ENCODE results near the gene SH2B2. TPM values are rescaled to one million over a fixed set of nuclear protein-coding genes. Genes with fewer than 3 reads are reported as not detected.

The SH2B2 gene
- total and polyA plus RNA-seq, 2 donors (not counting 3 experiments of a cell fraction or from before 2014, with no cell fraction given), result 0.69 to 0.73 TPM

DNA sequence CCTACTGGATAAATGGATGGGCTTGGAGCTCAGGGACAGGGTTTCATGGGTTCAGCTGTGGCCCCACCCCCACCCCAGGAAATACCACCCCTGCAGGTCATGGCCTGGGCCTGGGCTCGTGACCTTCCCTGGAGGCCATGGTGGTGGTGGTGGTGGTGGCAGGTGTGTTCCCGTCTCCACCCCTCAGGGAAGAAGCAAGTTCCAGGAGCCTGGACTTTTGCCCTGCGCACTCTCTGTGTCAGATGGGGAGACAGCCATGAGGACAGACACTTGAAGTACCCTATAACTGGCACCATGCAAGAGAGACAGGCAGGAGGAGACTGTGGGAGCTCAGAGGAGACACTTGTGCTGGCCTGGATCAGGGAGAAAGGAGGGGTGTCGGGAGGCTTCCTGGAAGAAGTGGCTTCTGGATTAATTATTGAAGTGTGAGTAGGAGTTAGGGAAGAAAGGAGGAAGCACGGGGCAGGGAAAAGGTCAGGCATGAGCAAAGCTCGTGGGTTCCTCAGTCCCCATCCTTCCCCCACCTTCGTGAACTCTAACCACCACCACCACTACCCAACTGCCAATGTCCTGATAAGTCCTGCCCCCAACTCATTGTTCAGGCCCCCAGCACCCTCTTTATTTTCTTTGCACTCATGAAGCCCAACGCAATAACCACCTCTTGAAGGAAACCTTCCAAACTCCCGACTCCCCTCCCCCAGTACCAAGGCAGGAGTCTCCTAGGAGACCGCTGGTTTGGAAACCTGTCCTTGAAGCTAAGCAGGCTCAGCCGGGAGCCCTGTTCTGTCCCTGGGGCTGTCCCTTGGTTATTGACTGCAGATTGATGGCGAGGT, 8.9 kb downstream of the SH2B2 start:
- Histone ChIP-seq H4K20me1 (replicated peaks; ENCODE audit: control insufficient read depth, extremely low read depth, insufficient read depth, low read length) (no peaks in the 10 kb centered on the region), H3K4me2 (ENCODE audit: insufficient read depth, low read length) (no peak overlapping the region), H3K9me1 (replicated peaks; ENCODE audit: control insufficient read depth, extremely low read depth, insufficient read depth, low read length) (no peaks in the 10 kb centered on the region), H3K36me3 (ENCODE audit: control insufficient read depth in 2 of 2, extremely low read depth in 1 of 2, insufficient read depth in 2 of 2, low read length in 2 of 2) (no peaks in the 10 kb centered on the region), H3K4me1 (ENCODE audit: control insufficient read depth, extremely low read depth, insufficient read depth, low read length) (no peaks in the 10 kb centered on the region), H3K9me3 (replicated peaks; ENCODE audit: control insufficient read depth, insufficient read depth, low read length) (no peaks in the 10 kb centered on the region), H3K27me3 (ENCODE audit: control insufficient read depth in 2 of 2, insufficient read depth in 2 of 2, low read length in 2 of 2) (peaks cover 4 to 8% of the 10 kb centered on the region in 2 experiments), H3K4me3 (replicated peaks in 1 of 3; ENCODE audit: insufficient read depth in 1 of 3, low read depth in 1 of 3, low read length in 3 of 3) (no peak overlapping the region), H3K9ac (replicated peaks; ENCODE audit: extremely low read depth, insufficient read depth, low read length) (no peak overlapping the region), H3K79me2 (ENCODE audit: control insufficient read depth, insufficient read depth, low read length) (no peaks in the 10 kb centered on the region), H3K27ac (ENCODE audit: insufficient read depth, low read depth, low read length) (no peak overlapping the region), H2AFZ (ENCODE audit: low read depth, low read length) (no peak overlapping the region)
- dilution Hi-C loops (cut with MboI; ENCODE audit: extremely low pct_ligation_motif_present, low sequenced_read_pairs), result no loop called here
- FAIRE-seq (no peak), DNase-seq (ENCODE audit: low read depth, low spot score) (no peak)
- POLR2A ChIA-PET, result no interaction called here
- CTCF ChIA-PET, result interaction anchor here (0.9 to 1.3 kb wide), 2 partner anchors 19 to 22 kb away, joined by 3 read pairs; no protein-coding TSS in a partner anchor
- TF ChIP-seq EZH2 (IDR thresholded peaks at IDR 0.05; ENCODE audit: borderline replicate concordance, low read depth, low read length, severe bottlenecking), result no peak
- TF ChIP-seq, protein P1, sequence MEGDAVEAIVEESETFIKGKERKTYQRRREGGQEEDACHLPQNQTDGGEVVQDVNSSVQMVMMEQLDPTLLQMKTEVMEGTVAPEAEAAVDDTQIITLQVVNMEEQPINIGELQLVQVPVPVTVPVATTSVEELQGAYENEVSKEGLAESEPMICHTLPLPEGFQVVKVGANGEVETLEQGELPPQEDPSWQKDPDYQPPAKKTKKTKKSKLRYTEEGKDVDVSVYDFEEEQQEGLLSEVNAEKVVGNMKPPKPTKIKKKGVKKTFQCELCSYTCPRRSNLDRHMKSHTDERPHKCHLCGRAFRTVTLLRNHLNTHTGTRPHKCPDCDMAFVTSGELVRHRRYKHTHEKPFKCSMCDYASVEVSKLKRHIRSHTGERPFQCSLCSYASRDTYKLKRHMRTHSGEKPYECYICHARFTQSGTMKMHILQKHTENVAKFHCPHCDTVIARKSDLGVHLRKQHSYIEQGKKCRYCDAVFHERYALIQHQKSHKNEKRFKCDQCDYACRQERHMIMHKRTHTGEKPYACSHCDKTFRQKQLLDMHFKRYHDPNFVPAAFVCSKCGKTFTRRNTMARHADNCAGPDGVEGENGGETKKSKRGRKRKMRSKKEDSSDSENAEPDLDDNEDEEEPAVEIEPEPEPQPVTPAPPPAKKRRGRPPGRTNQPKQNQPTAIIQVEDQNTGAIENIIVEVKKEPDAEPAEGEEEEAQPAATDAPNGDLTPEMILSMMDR (IDR thresholded peaks at IDR 0.05; ENCODE audit: extremely low read depth in 1 of 2, insufficient read depth in 1 of 2, low read depth in 1 of 2, low read length in 2 of 2), result no peak
- TF ChIP-seq FOS (IDR thresholded peaks at IDR 0.05; ENCODE audit: borderline replicate concordance, insufficient read depth, low read length), result no peak
- TF ChIP-seq POLR2AphosphoS5 (IDR thresholded peaks at IDR 0.05; ENCODE audit: insufficient read depth, low read depth, low read length), result no peak
- TF ChIP-seq, protein P2, sequence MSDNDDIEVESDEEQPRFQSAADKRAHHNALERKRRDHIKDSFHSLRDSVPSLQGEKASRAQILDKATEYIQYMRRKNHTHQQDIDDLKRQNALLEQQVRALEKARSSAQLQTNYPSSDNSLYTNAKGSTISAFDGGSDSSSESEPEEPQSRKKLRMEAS (IDR thresholded peaks at IDR 0.05; ENCODE audit: insufficient read depth, insufficient read length), result no peak
- TF ChIP-seq GATA2 (IDR thresholded peaks at IDR 0.05; ENCODE audit: insufficient read depth, insufficient read length, low read depth, low read length), result no peak
- no peak for TF ChIP-seq MYC (IDR thresholded peaks at IDR 0.05; ENCODE audit: low read depth, low read length)
- TF ChIP-seq JUN (IDR thresholded peaks at IDR 0.05; ENCODE audit: borderline replicate concordance, insufficient read depth, insufficient read length, low read depth), result no peak
- TF ChIP-seq POLR2A (IDR thresholded peaks at IDR 0.05; ENCODE audit: low read depth, low read length), result no peak
- no TSS peak for BruUV-seq (replicated peaks)
- intact Hi-C loops (cut with micrococcal nuclease), result no loop called here

Data from endothelial cell of umbilical vein (primary cell).